Astrocyte of the spinal cord (primary cell): ENCODE measurements around the gene TTC39A.

Source experiments
- DNase-seq: peaks from one replicate; pipeline ENCODE4 v3.0.0; 2011; ENCODE audit warnings: low read depth, low spot score
- H3K4me3 ChIP-seq: 2 replicates; pipeline ENCODE4 v1.5.1; 2011; ENCODE audit warnings: low read depth, mild to moderate bottlenecking, low read length, moderate library complexity
- CTCF ChIP-seq: IDR thresholded peaks from 2 replicates; pipeline ENCODE4 v1.5.1; 2012; ENCODE audit warnings: low read depth, mild to moderate bottlenecking, low read length, inconsistent platforms
- in situ Hi-C: cut with HindIII; loops from 2 replicates; pipeline ENCODE4 v1.10.0; 2017; ENCODE audit warnings: low sequenced_read_pairs

The TTC39A gene

GRCh38 chr1:51330331-51331201 lies at the start of gene TTC39A:
Gene TTC39A, minus strand, starts transcription at chr1:51330562. Its CDS starts 85 bp downstream, at chr1:51330477.
- no peak for DNase-seq
- in situ Hi-C loops, result no loop called here
- peak within 1 kb of the TSS; percentile 22 for H3K4me3 ChIP-seq
- no peak for TF ChIP-seq CTCF

GRCh38 chr1:51378871-51379270 lies 48.5 kb upstream of the TTC39A start:
- in situ Hi-C loops, result no loop called here
- H3K4me3 ChIP-seq, result no peak overlapping the region
- DNase-seq, result no peak
- TF ChIP-seq CTCF, result no peak

GRCh38 chr1:51373898-51374297 lies 43.5 kb upstream of the TTC39A start:
- no peak for DNase-seq
- no peak overlapping the region for H3K4me3 ChIP-seq
- no peak for TF ChIP-seq CTCF
- in situ Hi-C loops, result no loop called here

GRCh38 chr1:51372561-51372960 lies 42.2 kb upstream of the TTC39A start:
- in situ Hi-C loops, result no loop called here
- no peak for DNase-seq
- TF ChIP-seq CTCF, result no peak

GRCh38 chr1:51369171-51369570 lies 38.8 kb upstream of the TTC39A start:
- TF ChIP-seq CTCF, result no peak
- in situ Hi-C loops, result no loop called here
- no peak for DNase-seq
- no peak overlapping the region for H3K4me3 ChIP-seq

More at GRCh38 chr1:51372561-51372960, 42.2 kb upstream of the TTC39A start:
- no peak overlapping the region for H3K4me3 ChIP-seq

- no peak overlapping the region for H3K4me3 ChIP-seq
- TF ChIP-seq CTCF, result no peak
- in situ Hi-C loops, result no loop called here
- DNase-seq, result no peak
Observed at GRCh38 chr1:51365774-51366173, 35.4 kb upstream of the TTC39A start.
